Measurements from ENCODE around the gene UGT1A7.
"Not testable (repeated sequence)": the region's sequence is repeated elsewhere in the genome, so short reads cannot be mapped to it uniquely, and the experiment has no call there.

Gene UGT1A7

DNA sequence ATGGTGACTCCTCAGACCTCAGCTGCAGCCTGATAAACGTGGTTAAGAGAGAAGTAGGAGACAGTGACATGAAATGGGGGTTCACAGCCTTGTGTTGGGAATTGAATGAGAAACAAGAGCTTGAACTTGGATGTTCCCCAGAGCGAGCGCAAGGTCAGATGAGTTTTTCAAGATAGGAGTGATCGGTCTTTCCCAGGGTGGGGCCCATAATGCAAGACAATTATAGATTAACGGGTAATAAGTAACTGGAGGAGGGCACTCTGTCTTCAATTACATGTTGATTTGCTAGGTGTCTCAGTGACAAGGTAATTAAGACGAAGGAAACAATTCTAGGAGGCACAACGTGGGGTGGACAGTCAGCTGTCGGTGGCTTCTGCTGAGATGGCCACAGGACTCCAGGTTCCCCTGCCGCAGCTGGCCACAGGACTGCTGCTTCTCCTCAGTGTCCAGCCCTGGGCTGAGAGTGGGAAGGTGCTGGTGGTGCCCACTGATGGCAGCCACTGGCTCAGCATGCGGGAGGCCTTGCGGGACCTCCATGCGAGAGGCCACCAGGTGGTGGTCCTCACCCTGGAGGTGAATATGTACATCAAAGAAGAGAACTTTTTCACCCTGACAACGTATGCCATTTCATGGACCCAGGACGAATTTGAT is 31.0 kb downstream of the UGT1A7 start, which contains the start of gene UGT1A5:
TSS of gene UGT1A5 (plus strand) at position 297 of the 651 bp plus-strand sequence. CDS start at position 382, 85 bp downstream.
- no peak for DNase-seq (ENCODE audit: low read depth)

DNA sequence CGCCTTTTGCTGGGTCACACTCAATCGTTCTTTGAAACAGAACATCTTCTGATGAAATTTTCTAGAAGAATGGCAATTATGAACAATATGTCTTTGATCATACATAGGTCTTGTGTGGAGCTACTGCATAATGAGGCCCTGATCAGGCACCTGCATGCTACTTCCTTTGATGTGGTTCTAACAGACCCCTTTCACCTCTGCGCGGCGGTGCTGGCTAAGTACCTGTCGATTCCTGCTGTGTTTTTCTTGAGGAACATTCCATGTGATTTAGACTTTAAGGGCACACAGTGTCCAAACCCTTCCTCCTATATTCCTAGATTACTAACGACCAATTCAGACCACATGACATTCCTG is 31.5 kb downstream of the UGT1A7 start:
- no peak for DNase-seq (ENCODE audit: low read depth)

DNA sequence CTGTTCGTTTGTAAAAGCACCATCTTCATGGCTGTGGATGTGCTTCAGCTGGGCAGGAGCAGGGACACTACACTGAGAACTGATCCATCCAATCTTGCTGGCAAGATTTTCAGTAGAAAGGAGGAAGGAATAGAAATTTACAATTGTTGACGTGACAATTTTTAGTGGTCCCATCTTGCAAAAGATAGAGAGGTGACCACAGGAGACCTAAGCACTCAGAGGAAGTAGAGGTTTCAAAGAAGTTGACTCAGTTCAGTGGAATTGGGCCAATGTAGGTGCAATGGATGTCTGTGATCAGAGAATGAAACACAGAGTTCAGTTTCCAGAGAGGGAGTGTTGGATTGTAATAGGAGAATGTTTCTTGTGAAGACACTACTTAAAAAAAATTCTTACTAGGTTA is 32.4 kb downstream of the UGT1A7 start:
- DNase-seq (ENCODE audit: low read depth), result no peak

DNA sequence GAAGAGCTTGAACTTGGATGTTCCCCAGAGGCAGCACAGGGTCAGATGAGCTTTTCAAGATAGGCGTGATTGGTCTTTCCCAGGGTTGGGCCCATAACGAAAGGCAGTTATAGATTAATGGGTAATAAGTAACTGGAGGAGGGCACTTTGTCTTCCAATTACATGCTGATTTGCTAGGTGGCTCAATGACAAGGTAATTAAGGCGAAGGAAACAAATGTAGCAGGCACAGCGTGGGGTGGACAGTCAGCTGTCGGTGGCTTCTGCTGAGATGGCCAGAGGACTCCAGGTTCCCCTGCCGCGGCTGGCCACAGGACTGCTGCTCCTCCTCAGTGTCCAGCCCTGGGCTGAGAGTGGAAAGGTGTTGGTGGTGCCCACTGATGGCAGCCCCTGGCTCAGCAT is 36.9 kb downstream of the UGT1A7 start, which contains the start of gene UGT1A4:
TSS of gene UGT1A4 (plus strand) at position 185 of the 400 bp plus-strand sequence. CDS start at position 270, 85 bp downstream.
- no peak for DNase-seq (ENCODE audit: low read depth)

DNA sequence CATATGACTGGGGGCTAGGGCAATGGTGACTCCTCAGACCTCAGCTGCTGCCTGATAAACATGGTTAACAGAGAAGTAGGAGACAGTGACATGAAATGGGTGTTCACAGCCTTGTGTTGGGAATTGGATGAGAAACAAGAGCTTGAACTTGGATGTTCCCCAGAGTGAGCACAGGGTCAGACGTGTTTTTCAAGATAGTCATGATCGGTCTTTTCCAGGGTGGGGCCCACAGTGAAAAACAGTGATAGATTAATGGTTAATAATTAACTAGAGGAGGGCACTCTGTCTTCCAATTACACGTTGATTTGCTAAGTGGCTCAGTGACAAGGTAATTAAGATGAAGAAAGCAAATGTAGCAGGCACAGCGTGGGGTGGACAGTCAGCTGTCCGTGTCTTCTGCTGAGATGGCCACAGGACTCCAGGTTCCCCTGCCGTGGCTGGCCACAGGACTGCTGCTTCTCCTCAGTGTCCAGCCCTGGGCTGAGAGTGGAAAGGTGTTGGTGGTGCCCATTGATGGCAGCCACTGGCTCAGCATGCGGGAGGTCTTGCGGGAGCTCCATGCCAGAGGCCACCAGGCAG is 47.1 kb downstream of the UGT1A7 start, which contains the start of gene UGT1A3:
TSS of gene UGT1A3 (plus strand) at position 320 of the 579 bp plus-strand sequence. CDS start at position 405, 85 bp downstream.
- no peak for DNase-seq (ENCODE audit: low read depth)

DNA sequence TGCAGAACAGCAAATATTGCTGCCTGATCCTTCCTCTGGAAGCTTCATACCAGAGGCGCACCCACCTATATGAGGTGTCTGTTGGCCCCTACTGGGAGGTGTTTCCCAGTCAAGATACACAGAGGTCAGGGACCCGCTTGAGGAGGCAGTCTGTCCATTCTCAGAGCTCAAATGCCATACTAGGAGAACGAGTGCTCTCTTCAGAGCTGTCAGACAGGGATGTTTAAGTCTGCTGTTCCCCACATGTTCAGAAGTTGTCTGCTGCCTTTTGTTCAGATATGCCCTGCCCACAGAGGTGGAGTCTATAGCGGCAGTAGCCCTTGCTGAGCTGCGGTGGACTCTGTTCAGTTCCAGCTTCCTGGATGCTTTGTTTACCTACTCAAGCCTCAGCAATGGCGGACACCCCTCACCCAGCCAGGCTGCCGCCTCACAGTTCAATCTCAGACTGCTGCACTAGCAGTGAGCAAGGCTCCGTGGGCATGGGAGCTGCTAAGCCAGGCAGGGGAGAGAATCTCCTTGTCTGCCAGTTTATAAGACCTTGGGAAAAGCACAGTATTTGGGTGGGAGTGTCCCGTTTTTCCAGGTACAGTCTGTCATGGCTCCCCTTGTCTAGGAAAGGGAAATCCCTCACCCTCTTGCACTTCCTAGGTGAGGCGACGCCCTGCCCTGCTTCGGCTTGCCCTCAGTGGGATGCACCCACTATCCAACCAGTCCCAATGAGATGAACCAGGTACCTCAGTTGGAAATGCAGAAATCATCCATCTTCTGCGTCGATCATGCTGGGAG is 55.4 kb downstream of the UGT1A7 start:
- DNase-seq (ENCODE audit: low read depth), result not testable (repeated sequence)

DNA sequence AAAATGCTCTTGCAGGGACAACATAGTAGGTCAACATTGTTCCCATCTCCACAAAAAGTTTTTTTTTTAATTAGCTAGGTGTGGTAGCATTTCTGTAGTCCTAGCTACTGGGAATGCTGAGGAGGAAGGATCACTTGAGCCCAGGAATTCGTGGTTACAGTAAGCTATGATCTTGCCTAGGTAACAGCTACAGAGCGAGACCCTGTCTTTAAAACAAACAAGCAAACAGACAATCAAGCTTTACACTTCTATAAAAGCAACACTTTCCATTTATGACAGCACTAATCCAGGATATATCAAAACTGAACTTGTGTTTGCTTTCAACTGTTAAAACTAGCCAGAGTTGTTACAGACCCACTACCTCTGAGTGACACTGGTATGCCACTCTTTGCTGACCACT is 59.2 kb downstream of the UGT1A7 start:
- DNase-seq (ENCODE audit: low read depth), result no peak

DNA sequence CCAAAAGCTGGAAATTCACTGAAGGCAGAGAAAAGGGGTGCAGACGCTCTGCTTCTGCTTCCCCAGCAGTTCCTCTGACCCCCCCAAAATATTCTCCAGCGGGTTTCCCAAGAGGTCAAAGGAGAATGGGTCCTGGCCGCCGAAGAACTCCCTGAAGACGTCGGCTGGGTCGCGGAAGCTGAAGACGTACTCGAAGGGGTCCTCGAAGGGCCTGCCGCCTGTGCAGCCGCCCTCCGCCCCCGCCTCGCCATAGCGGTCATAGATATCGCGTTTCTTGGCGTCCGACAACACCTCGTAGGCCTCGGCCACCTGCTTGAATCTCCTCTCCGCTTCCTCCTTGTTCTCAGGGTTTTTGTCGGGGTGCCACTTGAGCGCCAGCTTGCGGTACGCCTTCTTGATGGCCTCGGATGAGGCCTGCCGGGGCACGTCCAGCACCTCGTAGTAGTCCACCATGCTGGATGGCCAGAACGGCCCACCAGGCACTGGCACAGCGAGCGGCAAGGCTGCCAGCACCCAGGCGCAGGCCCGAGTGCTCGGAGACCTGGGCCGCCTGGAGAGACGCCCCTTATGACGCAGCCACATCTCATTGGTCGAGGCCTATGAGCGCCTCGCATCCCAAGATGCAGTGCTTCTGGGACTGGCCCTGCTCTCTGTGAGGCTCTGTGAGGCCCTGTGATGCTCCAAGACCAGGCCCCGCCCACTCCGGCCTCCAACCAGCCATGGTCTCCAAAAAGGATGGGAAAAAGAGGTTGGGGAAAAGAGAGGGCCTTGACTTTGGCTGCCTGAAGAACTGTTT is 62.0 kb downstream of the UGT1A7 start:
- no peak for DNase-seq (ENCODE audit: low read depth)

DNA sequence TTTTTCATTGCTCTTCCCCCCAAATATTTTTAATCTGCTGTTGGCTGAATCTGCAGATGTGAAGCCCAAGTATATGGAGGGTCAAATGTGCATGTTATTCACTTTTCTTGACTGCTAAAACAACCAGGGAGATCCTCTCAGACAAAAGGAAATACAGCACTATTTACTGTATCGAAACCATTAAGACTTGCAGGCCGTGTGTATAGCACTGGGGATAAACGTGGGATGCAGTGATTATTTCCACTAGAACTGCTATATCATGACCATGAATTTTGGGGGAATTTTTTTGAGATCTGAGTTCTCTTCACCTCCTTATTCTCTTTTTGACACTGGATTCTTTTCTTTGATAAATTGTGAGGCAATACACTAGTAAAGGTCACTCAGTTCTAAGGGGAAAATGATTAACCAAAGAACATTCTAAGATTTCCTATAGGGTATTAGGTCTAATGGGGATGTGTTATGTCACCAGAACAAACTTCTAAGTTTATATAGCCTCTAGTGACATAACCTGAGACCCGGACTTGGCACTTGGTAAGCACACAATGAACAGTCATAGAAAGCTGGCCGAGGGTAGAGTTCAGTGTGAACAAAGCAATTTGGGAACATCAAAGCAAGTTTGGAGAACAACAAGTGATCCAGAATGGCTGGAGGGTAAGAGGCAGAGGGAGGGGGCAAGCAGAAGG is 63.5 kb downstream of the UGT1A7 start:
- DNase-seq (ENCODE audit: low read depth), result no peak

DNA sequence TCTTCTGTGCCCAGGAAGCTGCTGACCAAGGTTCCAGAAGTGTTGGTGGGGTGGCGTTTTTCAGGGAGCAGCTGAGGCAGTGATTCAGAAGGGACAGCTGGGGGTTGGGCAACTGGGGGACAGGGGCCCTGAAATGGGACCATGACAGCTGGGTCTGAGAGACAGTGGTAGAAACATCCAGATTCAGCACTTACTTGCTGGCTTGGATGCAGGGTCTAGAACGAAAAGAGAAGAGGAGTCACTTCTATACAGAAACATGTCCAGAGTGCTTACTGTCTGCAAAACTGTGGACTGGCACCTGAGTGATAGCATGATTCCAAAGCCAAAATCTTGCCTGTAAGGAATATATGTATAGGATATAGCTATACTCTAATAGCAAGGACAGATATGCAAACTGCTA is 64.1 kb downstream of the UGT1A7 start:
- not testable (repeated sequence) for DNase-seq (ENCODE audit: low read depth)

DNA sequence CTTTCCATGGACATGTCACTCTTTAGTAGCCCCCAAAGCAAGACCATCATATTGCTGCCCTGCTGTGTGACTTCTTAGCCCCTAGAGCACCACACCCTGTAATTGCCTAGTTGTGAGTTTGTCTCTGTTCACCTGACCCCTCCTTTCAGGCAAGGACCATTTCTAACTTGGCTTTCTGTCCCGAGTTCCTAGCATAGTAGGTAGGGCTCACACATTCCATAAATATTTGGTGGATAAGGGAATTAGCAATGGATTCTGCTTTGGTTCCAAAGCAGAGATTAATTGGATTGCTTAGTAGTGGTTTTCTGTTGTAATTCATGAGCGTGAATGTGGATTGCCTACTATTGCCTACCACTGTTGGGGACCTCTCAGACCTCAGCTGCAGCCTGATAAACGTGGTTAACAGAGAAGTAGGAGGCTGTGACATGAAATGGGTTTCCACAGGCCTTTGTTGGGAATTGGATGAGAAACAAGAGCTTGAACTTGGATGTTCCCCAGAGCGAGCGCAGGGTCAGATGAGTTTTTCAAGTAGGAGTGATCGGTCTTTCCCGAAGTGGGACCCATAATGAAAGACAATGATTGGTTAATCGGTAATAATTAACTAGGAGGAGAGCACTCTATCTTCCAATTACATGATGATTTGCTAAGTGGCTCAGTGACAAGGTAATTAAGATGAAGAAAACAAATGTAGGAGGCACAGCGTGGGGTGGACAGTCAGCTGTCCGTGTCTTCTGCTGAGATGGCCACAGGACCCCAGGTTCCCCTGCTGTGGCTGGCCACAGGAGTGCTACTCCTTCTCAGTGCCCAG is 65.0 kb downstream of the UGT1A7 start:
- DNase-seq (ENCODE audit: low read depth), result no peak

DNA sequence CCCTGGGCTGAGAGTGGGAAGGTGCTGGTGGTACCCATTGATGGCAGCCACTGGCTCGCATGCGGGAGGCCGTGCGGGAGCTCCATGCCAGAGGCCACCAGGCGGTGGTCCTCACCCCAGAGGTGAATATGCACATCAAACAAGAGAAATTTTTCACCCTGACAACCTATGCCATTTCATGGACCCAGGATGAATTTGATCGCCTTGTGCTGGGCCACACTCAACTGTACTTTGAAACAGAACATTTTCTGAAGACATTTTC is 65.5 kb downstream of the UGT1A7 start:
- no peak for DNase-seq (ENCODE audit: low read depth)

DNA sequence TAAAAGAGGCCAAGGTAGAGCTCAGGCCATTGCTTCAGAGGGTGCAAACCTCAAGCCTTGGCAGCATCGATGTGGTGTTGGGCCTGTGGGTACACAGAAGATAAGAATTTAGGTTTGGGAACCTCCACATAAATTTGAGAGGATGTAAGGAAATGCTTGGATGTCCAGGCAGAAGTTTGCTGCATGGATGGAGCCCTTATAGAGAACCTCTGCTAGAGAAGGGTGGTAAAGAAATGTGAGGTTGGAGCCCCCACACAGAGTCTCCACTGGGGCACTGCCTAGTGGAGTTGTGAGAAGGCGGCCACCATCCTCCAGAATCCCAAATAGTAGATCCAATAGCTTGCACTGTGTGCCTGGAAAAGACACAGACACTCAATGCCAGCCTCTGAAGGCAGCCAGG is 69.0 kb downstream of the UGT1A7 start:
- DNase-seq (ENCODE audit: low read depth), result not testable (repeated sequence)

DNA sequence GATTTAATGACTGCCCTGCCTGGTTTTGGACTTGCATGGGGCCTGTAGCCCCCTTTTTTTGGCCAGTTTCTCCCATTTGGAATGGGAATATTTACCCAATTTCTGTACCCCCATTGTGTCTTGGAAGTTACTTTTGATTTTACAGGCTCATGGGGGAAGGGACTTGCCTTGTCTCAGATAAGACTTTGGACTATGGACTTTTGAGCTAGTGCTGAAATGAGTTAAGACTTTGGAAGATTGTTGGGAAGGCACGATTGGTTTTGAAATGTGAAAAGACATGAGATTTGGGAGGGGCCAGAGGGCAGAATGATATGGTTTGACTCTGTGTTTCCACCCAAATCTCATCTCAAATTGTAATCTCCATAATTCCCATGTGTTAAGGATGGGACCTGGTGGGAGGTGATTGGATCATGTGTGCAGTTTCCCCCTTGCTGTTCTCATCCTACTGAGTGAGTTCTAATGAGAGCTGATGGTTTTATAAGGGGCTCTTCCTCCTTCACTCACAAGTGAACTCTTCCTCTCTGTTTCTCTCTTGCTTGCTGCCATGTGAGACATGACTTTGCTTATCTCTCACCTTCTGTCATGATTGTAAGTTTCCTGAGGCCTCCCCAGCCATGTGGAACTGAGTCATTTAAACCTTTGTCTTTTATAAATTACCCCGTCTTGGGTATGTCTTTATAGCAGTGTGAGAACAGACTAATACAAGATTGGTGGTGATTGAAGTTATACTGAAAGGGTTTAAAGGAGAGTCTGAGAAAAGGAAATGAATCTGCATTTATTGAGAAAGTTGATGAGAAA is 69.7 kb downstream of the UGT1A7 start:
- not testable (repeated sequence) for DNase-seq (ENCODE audit: low read depth)

DNA sequence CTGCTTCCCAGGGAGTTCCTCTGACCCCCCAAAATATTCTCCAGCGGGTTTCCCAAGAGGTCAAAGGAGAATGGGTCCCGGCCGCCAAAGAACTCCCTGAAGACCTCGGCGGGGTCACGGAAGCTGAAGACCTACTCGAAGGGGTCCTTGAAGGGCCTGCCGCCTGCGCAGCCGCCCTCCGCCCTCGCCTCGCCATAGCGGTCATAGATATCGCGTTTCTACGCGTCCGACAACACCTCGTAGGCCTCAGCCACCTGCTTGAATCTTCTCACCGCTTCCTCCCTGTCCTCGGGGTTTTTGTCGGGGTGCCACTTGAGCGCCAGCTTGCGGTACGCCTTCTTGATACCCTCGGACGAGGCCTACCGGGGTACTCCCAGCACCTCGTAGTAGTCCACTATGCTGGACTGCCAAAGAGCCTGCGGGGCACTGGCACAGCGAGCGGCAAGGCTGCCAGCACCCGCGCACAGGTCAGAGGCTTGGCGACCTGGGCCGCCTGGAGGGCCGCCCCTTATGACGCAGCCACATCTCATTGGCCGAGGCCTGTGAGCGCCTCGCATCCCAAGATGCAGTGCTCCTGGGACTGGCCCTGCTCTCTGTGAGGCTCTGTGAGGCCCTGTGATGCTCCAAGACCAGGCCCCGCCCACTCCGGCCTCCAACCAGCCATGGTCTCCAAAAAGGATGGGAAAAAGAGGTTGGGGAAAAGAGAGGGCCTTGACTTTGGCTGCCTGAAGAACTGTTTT is 73.3 kb downstream of the UGT1A7 start:
- no peak for DNase-seq (ENCODE audit: low read depth)

DNA sequence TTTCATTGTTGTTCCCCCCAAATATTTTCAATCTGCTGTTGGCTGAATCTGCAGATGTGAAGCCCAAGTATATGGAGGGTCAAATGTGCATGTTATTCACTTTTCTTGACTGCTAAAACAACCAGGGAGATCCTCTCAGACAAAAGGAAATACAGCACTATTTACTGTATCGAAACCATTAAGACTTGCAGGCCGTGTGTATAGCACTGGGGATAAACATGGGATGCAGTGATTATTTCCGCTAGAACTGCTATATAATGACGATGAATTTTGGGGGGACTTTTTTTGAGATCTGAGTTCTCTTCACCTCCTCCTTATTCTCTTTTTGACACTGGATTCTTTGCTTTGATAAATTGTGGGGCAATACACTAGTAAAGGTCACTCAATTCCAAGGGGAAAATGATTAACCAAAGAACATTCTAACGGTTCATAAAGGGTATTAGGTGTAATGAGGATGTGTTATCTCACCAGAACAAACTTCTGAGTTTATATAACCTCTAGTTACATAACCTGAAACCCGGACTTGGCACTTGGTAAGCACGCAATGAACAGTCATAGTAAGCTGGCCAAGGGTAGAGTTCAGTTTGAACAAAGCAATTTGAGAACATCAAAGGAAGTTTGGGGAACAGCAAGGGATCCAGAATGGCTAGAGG is 74.9 kb downstream of the UGT1A7 start:
- DNase-seq (ENCODE audit: low read depth), result no peak

DNA sequence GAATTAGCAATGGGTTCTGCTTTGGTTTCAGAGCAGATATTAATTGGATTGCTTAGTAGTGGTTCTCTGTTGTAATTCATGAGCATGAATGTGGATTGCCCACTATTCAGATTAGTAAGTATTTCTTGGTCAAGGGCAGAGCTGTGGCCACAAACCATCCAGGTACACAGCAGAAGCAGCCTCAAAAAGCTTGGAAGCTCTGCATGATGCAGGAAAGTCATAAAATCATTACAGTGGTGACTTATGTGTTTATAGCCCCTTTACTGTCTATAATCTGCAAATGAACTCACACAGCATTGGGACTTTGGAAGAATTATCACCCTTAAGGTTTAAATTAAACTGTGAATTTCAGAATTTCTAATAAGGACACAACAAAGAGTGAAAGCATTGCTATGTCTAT is 76.4 kb downstream of the UGT1A7 start:
- no peak for DNase-seq (ENCODE audit: low read depth)

DNA sequence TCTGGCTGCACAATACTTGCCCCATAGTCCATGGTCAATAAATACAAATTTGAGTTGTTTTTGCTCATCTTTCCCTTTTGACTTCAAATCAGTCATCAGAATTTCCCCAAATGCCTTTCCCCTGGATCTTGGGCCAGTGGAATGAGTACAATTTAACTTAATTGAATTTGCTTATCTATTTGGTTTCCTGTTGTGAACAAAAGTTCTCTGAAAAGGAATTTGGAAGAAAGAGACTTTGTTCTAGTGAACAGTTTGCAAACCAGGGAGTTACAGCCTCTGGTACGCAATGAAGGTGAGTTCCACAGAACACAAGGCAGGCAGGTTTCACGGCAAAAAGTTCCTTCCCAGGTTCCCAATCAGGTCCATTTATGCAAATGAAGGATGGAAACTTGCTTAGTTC is 77.1 kb downstream of the UGT1A7 start:
- DNase-seq (ENCODE audit: low read depth), result no peak

DNA sequence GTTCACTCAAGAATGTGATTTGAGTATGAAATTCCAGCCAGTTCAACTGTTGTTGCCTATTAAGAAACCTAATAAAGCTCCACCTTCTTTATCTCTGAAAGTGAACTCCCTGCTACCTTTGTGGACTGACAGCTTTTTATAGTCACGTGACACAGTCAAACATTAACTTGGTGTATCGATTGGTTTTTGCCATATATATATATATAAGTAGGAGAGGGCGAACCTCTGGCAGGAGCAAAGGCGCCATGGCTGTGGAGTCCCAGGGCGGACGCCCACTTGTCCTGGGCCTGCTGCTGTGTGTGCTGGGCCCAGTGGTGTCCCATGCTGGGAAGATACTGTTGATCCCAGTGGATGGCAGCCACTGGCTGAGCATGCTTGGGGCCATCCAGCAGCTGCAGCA is 78.3 kb downstream of the UGT1A7 start, which contains the start of gene UGT1A1:
TSS of gene UGT1A1 (plus strand) at position 228 of the 400 bp plus-strand sequence. CDS start at position 246, 18 bp downstream.
- no peak for DNase-seq (ENCODE audit: low read depth)

Data from activated T-cell treated with anti-CD3 and anti-CD28 coated beads for 48 hours (primary cell).